GM18511 (cell line): Measurements from ENCODE around the gene RRM2.
"Not testable (repeated sequence)": the region's sequence is repeated elsewhere in the genome, so short reads cannot be mapped to it uniquely, and the experiment has no call there.

Experiments
- ATAC-seq: cut with Tn5 transposase; IDR thresholded peaks from one replicate; pipeline ENCODE4 v1.9.1; 2021; ENCODE audit warnings: mild to moderate bottlenecking, moderate library complexity; ENCODE audit not compliant: unreplicated experiment

The RRM2 gene

DNA sequence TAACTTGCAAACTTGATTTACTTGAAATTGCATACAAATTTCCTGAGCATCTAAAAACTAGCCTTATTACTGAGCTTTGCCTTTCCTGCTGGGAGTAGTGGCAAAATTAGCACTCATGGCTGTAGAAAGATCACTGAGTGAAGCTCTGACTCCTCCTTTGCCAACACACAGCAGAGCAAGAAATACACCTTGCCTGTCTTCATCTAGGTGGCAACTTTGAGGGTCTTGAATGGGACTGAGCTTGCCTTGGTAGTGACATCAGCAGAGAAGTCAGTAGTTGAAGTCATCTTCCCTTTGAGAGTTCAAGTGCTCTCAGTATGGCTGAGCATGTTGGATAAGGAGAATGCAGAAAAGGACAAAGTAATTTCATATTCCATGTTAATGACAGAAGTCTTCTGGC is 5.9 kb downstream of the RRM2 start:
- no peak for ATAC-seq

DNA sequence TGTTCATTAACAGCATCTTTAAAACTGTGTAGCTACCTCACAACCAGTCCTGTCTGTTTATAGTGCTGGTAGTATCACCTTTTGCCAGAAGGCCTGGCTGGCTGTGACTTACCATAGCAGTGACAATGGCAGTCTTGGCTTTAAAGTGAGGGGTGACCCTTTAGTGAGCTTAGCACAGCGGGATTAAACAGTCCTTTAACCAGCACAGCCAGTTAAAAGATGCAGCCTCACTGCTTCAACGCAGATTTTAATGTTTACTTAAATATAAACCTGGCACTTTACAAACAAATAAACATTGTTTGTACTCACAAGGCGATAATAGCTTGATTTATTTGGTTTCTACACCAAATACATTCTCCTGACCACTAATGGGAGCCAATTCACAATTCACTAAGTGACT is 7.0 kb downstream of the RRM2 start:
- ATAC-seq: no peak

DNA sequence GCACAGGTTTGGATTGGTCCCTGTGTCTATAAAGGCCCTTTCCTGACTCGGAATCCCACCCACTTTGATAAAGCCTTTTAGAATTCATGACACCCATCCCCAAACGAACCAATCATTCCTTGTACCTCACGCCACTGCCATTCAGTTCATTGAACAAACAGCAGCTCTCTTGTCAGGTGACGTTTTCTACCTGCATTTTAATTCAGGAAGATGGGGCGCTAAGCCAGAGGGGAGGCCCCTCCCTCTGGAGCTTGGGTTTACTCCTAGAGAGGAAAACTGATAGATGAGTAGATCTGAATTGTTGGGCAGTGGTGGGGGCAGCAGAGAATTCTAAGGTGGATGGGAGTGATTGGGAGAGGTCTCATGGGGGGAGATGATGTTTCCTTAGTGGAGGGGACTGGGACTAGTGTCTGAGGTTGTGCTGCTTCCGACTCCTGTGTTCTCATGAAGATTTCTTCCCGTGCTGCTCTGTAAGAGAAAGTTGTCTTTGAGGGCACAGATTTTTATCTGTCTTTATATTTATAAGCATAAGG is 9.6 kb downstream of the RRM2 start:
- no peak for ATAC-seq

DNA sequence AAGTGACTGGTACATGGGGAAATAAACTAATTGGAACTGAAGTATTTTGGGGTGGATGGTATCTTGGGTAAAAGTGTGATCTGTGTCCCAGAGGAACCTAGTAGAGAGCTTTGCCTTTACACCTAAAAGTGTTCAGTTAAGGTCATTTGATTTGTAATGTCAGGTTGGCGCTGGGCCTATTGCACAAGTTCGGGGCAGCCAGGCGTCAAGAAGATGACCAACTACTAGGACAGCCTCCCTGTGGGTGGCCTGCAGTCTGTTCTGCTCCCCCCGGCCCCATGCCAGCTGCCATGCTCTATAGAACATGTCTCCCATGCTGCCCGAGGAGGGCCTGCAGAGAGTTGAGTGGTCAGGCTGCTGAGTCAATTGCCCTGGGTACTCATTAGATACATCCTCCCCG is 10.1 kb downstream of the RRM2 start:
- ATAC-seq: no peak

DNA sequence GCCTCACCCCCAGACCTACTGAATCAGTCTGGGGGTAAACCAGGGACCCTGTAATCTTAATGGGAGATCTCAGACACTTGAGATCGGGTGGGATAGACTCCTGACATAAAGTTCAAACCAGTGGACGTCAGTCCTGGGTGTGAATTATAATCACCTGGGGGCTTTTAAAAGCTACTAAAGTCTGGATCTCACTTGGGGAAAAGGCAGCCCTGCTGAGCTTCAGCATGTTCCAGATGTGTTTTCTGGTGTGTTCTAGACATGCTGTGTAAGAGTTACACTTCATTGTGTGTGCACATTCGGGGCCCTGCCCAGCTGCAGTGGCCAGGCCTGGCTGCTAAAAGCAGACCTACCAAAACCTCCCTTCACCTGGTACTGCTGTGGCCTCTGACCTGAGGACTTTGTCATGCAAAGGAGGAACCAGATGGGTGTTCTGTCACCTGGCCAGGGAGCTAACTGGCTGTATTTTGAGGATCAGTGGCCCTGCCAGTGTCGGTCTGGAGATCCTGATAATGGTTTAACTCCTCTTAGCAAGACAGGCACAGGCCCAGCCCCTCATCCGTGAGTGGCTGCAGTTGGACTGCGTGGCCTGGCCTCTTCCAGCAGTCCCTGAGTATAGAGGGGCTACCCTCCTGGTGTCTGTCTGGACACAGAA is 10.6 kb downstream of the RRM2 start:
- ATAC-seq: no peak

DNA sequence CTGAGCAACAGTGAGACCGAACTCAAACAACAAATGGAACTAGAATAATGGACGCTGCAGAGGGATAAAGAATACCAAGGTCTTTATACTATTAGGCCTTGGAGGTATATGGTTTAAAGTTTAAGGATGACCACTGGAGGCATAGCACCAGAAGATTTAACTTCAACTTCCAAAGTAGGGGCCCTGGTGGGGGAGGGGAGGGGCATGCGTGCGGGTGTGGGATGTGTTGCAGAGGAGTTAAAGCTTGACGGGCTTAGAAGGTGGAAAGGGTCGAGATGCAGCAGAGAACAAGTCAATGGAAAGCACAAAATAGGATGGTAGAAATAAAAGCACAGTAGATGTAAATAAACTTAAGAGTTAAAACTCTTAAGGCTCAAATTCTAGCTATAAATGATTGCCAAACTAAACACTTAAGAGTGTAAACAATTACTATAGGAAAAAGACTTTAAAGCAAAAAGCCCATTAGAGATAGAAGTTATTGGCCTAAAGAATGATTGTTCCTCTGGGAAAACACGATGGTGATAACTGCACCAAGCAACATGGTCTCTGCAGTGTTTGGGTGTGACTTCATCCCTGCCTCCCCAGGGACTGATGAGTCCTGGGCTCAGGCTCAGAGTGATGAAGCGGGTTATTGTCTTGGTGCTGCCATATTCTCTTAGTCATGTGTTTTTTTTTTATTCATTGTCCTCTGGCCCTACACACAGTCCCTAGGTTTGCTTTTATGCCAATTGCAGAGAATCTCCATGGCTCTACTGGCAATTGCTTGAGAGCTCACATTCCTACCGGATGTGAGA is 13.0 kb downstream of the RRM2 start:
- no peak for ATAC-seq

DNA sequence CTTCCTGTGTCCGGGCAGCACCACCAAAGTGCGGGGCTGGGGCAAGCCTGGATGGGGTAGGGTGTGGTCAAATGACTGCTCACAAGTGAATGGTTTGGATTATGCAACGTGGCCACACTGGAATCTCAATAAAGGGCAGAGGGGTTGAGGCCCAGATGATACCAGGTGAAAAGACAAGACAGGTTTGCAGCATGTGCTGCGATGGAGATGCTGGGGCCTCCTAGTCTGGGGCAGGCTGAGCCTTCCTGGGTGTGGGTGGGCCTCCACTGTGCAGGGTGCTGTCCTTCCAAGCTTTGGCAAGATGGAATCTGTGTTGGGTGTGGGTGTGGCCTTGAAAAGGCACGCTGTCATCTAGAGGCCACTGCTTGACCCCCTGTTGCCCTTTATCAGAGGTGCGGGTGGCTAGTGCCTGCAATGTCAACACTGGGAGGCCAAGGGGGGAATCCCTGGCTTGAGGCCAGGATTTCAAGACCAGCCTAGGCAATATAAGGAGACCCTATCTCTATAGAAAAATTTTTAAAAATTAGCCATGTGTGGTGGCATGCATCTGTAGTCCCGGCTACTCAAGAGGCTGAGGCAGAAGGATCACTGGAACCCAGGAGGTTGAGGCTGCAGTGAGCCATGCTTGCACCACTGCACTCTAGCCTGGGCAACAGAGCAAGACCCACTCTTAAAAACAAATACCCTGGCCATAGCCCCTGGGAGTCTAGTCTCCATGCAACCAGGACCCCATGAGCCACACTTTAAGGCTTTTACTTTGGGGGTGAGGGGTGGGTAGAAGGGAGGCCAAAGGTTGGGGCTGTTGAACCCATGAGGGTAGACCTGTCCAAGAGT is 13.8 kb downstream of the RRM2 start:
- no peak for ATAC-seq

DNA sequence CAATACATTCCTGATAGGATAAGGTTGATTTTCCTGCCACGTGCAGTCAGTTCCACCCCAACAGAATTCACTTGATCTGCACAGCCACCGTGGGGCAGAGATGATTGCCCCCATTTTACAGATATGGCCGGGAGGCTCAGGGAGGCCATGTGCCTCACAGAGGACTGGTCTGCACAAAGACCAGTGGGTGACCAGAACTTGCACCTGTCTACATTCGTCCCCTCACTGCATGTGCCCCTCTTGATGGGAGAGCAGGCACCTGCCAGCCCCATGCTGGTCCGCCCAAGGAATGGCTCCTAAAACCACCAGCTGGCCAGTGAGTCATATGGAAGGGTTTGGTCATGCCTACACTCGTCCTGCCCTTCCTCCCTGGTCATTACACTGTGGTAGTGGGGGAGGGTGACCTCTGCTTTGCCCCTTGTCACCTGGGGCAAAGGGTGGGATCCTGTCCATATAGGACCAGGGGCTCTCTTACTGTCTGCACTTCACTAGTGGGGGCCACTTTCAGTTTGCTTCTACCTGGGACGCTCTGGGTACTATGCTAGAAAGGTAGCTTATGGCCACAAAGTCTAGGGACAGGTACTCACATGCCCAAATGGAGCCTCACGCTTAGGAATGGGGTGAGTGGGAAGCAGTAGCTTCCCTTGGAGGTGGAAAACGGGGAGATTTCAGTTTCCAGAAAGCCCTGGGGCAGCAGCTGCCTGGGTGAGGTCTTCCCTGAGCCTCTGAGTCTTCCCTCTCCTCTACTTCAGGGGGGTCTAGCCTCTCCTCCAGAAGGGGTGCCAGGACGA is 14.7 kb downstream of the RRM2 start:
- no peak for ATAC-seq

DNA sequence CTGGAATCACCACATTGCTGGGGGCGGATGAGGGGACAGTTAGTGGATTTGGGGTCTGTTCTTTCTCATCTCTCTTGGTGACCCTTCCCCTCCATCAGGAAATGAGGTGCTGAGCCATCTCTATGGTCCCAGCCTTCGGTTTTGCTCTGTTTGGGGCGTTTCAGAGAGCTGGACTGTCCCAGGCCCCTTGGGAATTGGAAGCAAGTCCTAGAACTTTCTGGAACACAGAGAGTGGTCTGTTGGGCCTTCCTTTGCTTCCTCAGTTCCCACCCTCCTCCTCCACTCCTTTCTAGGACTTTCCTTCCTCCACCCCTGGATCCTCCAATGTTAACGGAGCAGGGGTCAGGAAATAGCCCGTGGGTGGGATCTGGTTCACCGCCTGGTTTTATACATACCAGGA is 17.0 kb downstream of the RRM2 start:
- no peak for ATAC-seq

DNA sequence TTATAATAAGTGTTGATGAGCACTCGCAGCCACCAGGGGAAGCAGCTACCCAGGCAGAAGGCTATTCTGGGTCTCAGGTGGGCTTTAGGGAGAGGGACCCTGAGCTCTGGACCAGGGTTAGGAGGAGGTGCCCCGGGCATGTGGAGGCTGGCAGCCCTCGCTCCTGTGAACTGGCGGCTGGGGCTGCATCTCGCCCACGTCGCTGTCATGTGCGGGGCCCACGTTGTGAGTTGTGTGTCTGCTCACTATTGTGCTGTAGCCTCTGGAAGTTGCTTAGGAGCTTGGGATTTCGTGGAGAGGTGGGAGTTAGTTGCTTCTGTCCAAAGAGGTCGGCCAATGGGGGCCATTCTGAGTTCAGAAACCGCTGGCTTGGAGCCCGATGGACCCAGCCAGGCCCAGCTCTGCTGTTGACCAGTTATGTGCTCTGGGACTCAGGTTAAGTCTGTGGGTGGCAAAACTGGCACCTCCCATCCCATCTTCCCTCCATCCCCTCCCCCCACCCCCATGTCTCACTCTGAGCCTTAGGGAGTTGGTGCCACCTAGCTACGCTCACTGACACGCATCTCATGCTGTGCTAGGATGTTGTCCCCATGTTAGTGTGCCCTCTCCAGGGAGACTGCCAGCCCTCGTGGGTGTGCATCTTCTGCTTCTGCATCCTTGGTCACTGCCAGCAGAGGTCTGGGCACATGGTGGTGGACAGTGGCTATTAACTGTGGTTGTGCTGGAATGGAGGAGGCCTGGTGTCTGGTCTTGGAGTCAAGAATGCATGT is 18.5 kb downstream of the RRM2 start:
- no peak for ATAC-seq

DNA sequence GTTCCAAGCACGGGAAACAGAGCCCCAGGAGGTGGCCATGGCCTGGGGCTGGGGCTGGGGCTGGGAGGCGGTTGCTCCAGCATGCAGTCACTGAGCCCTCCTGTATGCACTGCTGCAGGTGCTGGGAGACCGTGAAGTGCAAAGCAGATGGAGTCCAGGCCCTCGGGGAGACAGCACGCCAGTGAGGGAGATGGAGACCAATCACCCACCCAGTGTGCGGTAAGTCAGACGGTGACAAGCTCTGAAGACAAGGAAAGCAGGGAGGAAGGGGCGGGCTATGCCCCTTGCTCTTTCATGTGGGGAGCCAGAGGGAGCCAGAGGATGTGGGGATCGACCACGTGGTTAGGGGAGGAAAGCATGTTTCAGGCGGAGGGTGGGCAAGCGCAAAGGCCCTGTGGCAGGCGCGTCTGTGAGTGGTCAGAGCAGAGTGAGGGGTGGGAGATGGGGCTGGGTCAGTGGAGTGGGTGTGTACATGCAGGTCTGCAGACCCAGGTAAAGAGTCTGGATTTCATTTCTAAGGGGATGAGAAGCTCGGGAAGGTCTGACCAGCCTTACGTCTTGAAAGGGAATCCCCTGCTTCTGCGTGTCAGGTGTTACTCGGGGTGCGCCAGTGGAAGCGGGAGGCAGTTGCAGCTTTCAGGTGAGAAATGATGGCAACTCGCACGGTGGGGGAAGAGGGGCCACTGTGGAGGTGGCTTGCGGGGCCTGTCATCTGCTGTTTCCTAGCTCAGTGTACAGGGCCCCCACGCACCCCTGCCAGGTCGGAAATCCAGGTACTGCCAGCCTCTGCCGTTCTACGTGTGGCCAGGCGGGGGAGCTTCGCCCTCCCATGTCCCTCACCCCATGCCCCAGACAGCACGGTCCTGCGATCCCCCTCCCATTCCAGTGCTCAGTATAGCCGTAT is 19.4 kb downstream of the RRM2 start:
- no peak for ATAC-seq

DNA sequence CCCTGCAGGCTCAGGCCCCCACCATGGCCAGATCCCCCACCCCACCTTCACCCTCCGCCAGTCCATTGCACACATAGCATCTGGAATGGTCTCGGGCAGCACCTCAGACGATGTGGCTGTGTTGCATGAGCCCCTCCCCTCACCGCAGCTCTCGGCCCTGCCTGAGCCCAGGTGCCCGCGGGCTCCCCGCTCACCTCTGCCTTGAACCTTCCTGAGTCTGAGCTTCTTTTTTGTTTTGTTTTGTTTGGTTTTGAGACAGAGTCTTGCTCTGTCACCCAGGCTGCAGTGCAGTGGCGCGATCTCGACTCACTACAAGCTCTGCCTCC is 20.1 kb downstream of the RRM2 start:
- ATAC-seq: no peak

DNA sequence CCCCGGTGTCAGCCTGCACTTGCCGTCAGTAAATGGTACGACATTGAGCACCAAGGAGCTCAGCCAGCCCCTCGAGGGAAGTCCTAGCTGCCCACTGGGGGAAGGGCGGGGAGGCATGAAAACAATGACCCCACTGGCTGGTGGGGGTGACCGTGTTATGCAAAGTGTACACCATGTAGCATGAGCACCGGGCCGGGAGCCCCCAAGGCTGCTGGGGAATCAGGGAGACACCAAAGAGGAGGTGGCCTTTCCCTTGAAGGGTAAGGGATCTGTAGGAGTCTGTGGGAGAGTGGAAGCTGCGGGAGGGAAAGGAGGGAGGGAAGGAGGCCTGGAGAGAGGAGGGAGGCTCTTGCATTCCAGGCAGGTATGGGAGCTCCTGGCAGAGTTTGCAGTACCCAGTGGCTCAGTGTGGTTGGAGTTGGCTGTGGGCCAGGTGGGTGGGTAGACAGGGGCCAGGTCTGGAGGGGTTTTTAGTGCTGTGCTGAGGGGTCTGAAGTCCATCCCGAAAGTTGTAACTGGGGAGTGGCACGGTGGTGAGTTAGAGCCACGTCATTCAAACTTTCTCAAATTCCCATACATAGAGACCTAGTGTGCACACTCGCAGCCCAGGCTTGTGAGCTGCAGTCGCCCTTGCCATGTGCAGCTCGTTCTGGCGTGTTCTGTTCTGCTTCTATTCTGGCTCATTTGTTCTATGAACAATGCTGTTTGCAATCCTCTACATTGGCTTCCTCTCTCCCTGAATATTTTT is 22.4 kb downstream of the RRM2 start:
- ATAC-seq: no peak

DNA sequence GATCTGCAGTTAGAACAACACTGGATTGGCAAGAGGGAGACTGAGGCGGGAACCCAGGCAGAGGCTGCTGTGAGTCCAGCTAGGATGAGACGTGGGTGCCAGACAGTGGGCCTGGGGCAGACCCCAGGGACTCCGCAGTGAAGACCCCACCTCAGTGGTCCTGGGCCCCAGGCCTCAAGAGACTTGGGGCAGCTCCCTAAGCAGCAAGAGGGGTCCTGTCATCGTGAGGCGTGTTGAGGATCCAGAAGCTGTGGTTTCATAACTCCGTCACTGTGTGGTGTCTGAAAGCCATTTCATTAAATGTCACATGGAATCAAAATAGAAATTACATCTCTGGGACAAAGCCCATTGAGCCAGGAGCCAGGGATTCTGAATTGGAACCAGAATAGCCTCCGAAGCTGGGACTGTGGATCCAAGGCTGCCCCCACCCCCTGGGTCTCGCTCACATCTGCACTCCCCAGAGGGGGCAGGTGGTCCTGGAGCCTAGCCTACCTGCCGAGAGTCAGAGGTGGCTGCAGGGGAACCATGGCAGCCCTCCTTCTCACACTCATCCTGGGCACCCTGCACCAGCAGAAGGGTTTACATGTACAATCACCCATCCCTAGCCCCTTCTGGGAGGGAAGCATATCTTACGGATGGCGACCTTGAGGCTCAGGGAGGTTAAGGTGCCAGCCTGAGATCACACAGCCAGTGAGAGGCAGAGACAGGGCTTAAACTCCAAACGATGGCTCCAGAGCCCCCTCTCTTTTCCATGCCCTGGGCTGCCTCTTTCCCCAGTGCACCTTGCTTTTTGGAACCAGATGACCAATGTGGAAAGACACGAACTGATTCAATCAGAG is 23.2 kb downstream of the RRM2 start:
- no peak for ATAC-seq

DNA sequence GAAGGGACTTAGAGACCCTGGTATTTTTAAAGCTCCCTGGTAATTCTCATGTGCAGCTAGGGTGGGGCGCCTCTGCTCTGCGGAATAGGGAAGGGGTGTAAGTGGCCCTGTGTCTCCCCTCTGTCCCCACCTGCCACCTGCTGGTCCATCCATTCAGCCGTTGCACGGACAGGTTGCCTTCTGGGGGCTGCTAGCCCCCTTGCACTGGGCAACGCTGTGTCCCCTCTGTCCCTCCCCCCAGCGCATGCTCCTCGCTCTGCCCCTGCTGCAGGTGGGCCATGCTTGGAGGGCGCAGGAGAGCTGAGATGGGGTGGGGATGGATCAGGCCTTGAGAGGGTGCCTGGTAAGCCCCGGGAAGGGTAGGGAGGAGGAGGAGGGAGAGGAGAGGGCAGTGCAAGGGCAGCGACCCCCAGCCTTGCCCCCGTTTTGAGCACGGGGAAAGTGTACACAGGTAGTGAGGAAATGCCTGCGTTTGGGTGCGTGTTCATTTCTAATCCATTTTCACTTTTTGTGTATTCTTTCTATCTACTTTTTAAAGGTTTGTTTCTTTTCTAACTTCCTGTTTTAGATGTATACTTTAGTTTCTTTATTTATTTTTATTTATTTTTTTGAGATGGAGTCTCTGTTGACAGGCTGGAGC is 23.9 kb downstream of the RRM2 start:
- ATAC-seq: no peak

DNA sequence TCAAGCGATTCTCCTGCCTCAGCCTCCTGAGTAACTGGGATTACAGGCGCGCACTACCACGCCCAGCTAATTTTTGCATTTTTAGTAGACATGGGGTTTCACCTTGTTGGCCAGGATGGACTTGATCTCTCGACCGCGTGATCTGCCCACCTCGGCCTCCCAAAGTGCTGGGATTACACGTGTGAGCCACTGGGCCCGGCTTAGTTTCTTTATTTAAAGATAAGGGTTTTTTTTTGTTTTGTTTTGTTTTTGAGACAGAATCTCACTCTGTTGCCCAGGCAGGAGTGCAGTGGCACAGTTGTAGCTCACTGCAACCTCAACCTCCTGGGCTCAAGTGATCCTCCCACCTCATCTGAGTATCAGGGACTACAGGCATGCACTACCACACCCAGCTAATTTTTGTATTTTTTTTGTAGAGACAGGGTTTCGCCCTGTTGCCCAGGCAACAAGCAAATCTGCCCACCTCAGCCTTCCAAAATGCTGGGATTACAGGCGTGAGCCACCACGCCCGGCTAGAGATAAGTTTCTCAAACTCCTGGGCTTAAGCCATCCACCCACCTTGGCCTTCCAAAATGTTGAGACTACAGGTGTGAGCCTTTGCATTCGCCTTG is 24.6 kb downstream of the RRM2 start:
- ATAC-seq: not testable (repeated sequence)

DNA sequence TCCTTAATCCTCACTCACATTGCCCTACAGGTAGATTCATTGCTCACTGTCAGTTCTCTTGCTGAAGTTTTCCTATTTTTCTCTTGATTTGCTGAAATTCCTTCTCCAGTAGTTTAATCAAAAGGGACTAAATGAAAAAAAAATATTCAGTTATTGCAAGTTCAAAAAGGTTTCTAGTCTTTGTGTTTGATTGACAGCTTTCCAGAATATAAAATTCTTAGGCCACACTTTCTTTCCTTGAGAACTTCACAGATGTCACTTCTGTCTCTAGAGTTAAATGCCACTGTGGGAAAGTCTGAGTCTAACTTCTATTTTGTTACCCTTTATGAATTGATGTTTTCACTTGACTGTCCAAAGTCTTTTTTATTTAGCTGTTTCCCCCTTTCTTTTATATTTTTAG is 25.7 kb downstream of the RRM2 start:
- ATAC-seq: no peak
